OCI-LY1 (cell line): ENCODE measurements around the gene FLT3LG.

Experiments used
- EZH2 ChIP-seq: fragments of 200-600 bp; sonication (generic), shearing (Covaris generic); IDR thresholded peaks from 2 replicates; pipeline ENCODE4 v1.8.0; 2017; ENCODE audit warnings: borderline replicate concordance, mixed run types, mild to moderate bottlenecking, antibody characterized with exemption, low read length, moderate library complexity, mixed read lengths
- TF ChIP-seq, protein P1 (sequence below): fragments of 200-600 bp; sonication (generic), shearing (Covaris generic); IDR thresholded peaks from 2 replicates; pipeline ENCODE4 v1.5.1; 2017; ENCODE audit warnings: mild to moderate bottlenecking, antibody characterized with exemption, low read length, moderate library complexity, mixed read lengths

DNA sequence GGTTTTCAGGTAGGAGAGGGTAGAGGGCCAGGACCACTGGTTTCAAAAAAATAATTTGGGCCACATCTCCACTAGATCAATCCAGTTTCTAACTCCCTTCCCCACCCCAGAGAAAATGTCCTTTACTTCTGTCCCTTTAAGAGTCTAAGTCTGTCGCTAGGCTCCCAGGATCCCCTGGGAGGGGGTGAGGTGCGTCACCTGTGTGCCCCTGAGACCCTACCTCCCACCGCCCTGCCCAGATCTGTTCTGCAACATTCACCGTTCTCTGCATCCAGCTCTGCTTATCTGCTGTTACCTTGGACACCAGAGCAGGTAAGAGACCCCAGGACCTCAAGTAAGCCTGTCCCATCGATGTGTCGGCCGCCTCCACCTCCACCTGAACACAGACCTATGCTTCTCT is 48.8 kb upstream of the FLT3LG start, which contains the start of gene GFY:
- TF ChIP-seq, protein P1, sequence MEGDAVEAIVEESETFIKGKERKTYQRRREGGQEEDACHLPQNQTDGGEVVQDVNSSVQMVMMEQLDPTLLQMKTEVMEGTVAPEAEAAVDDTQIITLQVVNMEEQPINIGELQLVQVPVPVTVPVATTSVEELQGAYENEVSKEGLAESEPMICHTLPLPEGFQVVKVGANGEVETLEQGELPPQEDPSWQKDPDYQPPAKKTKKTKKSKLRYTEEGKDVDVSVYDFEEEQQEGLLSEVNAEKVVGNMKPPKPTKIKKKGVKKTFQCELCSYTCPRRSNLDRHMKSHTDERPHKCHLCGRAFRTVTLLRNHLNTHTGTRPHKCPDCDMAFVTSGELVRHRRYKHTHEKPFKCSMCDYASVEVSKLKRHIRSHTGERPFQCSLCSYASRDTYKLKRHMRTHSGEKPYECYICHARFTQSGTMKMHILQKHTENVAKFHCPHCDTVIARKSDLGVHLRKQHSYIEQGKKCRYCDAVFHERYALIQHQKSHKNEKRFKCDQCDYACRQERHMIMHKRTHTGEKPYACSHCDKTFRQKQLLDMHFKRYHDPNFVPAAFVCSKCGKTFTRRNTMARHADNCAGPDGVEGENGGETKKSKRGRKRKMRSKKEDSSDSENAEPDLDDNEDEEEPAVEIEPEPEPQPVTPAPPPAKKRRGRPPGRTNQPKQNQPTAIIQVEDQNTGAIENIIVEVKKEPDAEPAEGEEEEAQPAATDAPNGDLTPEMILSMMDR = no peak
- no peak for TF ChIP-seq EZH2
